ES-I3 (cell line): ENCODE data around the gene SKA1.
"Not testable (repeated sequence)": the region's sequence is repeated elsewhere in the genome, so short reads cannot be mapped to it uniquely, and the experiment has no call there.

Source experiments
- H3K36me3 ChIP-seq: 2 replicates; pipeline ENCODE4 v1.6.1; 2013; ENCODE audit warnings: mild to moderate bottlenecking, low read length, control low read depth, moderate library complexity; ENCODE audit not compliant: insufficient read depth
- H3K4me1 ChIP-seq: 2 replicates; pipeline ENCODE4 v1.6.1; 2013; ENCODE audit warnings: mild to moderate bottlenecking, control low read depth, low read length; ENCODE audit not compliant: insufficient read depth
- H3K9ac ChIP-seq: 2 replicates; pipeline ENCODE4 v1.6.1; 2013; ENCODE audit warnings: low read depth, mild to moderate bottlenecking, low read length, moderate library complexity
- H3K9me3 ChIP-seq: 2 replicates; pipeline ENCODE4 v1.6.1; 2013; ENCODE audit warnings: mild to moderate bottlenecking, low read length, moderate library complexity; ENCODE audit not compliant: control insufficient read depth, insufficient read depth

The SKA1 gene

GRCh38 chr18:50428531-50429206 lies 53.8 kb downstream of the SKA1 start:
- Histone ChIP-seq H3K9ac (no peak overlapping the region), H3K36me3 (no peaks in the 10 kb centered on the region), H3K4me1 (no peaks in the 10 kb centered on the region), H3K9me3 (0 out of 2 replicates have a peak, but pooled peaks cover 2% of the 10 kb centered on the region)

- Histone ChIP-seq H3K4me1 (no peaks in the 10 kb centered on the region), H3K9ac (no peak overlapping the region), H3K36me3 (no peaks in the 10 kb centered on the region), H3K9me3 (0 out of 2 replicates have a peak, but pooled peaks cover 2% of the 10 kb centered on the region)
Observed at GRCh38 chr18:50429207-50429948, 54.5 kb downstream of the SKA1 start.

GRCh38 chr18:50432915-50433314 lies 58.1 kb downstream of the SKA1 start:
- Histone ChIP-seq H3K36me3 (no peaks in the 10 kb centered on the region), H3K9me3 (no peaks in the 10 kb centered on the region), H3K4me1 (no peaks in the 10 kb centered on the region), H3K9ac (no peak overlapping the region)

- H3K4me1 ChIP-seq, H3K36me3 ChIP-seq, H3K9ac ChIP-seq, H3K9me3 ChIP-seq: not testable (repeated sequence)
Observed at GRCh38 chr18:50436742-50437141, 61.9 kb downstream of the SKA1 start.

- Histone ChIP-seq H3K9me3 (0 out of 2 replicates have a peak, but pooled peaks cover 2% of the 10 kb centered on the region), H3K9ac (no peak overlapping the region), H3K4me1 (no peaks in the 10 kb centered on the region), H3K36me3 (no peaks in the 10 kb centered on the region)
Observed at GRCh38 chr18:50439460-50440015, 64.7 kb downstream of the SKA1 start.

GRCh38 chr18:50441016-50441415 lies 66.2 kb downstream of the SKA1 start:
- Histone ChIP-seq H3K4me1 (0 out of 2 replicates have a peak, but pooled peaks cover 2% of the 10 kb centered on the region), H3K9me3 (peaks cover 5% of the 10 kb centered on the region; the same call in 1 of the 2 replicates), H3K36me3 (no peaks in the 10 kb centered on the region), H3K9ac (no peak overlapping the region)

- H3K36me3 ChIP-seq = no peaks in the 10 kb centered on the region
- peaks cover 5% of the 10 kb centered on the region; the same call in 1 of the 2 replicates for H3K9me3 ChIP-seq
- no peak overlapping the region for H3K9ac ChIP-seq
- peaks cover 7% of the 10 kb centered on the region; the same call in 1 of the 2 replicates for H3K4me1 ChIP-seq
Observed at GRCh38 chr18:50441501-50441900, 66.7 kb downstream of the SKA1 start.
